ENCODE data around the gene ERICH4. TPM values are rescaled to one million over a fixed set of nuclear protein-coding genes. Genes with fewer than 3 reads are reported as not detected.

Gene ERICH4
- total RNA-seq, 4 donors from 2014 or later: not detected

GRCh38 chr19:41441321-41441945 is 1.5 kb upstream of the ERICH4 start:
- H3K4me3 ChIP-seq: no peak overlapping the region
- no peak overlapping the region for H3K27ac ChIP-seq
- TF ChIP-seq EP300 (IDR thresholded peaks at IDR 0.05) (no peak), CTCF (IDR thresholded peaks at IDR 0.05) (no peak), POLR2A (IDR thresholded peaks at IDR 0.05) (no peak)
- peaks cover 0 to 19% (median 0%) of the 10 kb centered on the region in 3 donors for H3K36me3 ChIP-seq
- no peaks in the 10 kb centered on the region for H3K9me3 ChIP-seq
- no peak for DNase-seq (ENCODE audit: low spot score in 2 of 2)
- no peaks in the 10 kb centered on the region for H3K27me3 ChIP-seq
- peaks cover 0 to 21% (median 0%) of the 10 kb centered on the region in 4 donors for H3K4me1 ChIP-seq
- 77 to 81% methylated on average over 15 of the region's 15 CpGs for WGBS, 2 donors

- no peak for DNase-seq (ENCODE audit: low spot score in 2 of 2)
- TF ChIP-seq CTCF (IDR thresholded peaks at IDR 0.05) (no peak), EP300 (IDR thresholded peaks at IDR 0.05) (no peak), POLR2A (IDR thresholded peaks at IDR 0.05) (no peak)
- H3K4me3 ChIP-seq: peak overlapping the region in 1 of 4 donors; percentile 12
- peaks cover 0 to 13% (median 0%) of the 10 kb centered on the region in 4 donors for H3K4me1 ChIP-seq
- H3K9me3 ChIP-seq: no peaks in the 10 kb centered on the region
- no peak overlapping the region for H3K27ac ChIP-seq
- WGBS, 2 donors: 67 to 69% methylated on average over 6 of the region's 6 CpGs
- peaks cover 0 to 6% of the 10 kb centered on the region in 2 donors for H3K27me3 ChIP-seq
- no peaks in the 10 kb centered on the region for H3K36me3 ChIP-seq
Measured at GRCh38 chr19:41443813-41444455, 978 bp downstream of the ERICH4 start.

- 63 to 71% methylated on average over 5 of the region's 5 CpGs for WGBS, 2 donors
- Histone ChIP-seq H3K27ac (no peak overlapping the region), H3K9me3 (no peaks in the 10 kb centered on the region), H3K4me3 (no peak overlapping the region), H3K36me3 (no peaks in the 10 kb centered on the region), H3K4me1 (peaks cover 0 to 11% (median 0%) of the 10 kb centered on the region in 4 donors), H3K27me3 (peaks cover 0 to 6% of the 10 kb centered on the region in 2 donors)
- TF ChIP-seq CTCF (IDR thresholded peaks at IDR 0.05) (no peak), EP300 (IDR thresholded peaks at IDR 0.05) (no peak), POLR2A (IDR thresholded peaks at IDR 0.05) (no peak)
- DNase-seq (ENCODE audit: low spot score in 2 of 2): no peak
Measured at GRCh38 chr19:41445575-41445974, 2.6 kb downstream of the ERICH4 start.

GRCh38 chr19:41447732-41448332 is 4.9 kb downstream of the ERICH4 start:
- 62 to 66% methylated on average over 12 of the region's 12 CpGs for WGBS, 2 donors
- no peak for DNase-seq (ENCODE audit: low spot score in 2 of 2)
- Histone ChIP-seq H3K36me3 (no peaks in the 10 kb centered on the region), H3K27ac (no peak overlapping the region), H3K4me3 (peak overlapping the region in 1 of 4 donors; percentile 9), H3K9me3 (no peaks in the 10 kb centered on the region), H3K27me3 (peaks cover 0 to 6% of the 10 kb centered on the region in 2 donors), H3K4me1 (peaks cover 0 to 11% (median 0%) of the 10 kb centered on the region in 4 donors)
- TF ChIP-seq POLR2A (IDR thresholded peaks at IDR 0.05): no peak

GRCh38 chr19:41449079-41449864 is 6.3 kb downstream of the ERICH4 start:
- Histone ChIP-seq H3K27me3 (peaks cover 0 to 6% of the 10 kb centered on the region in 2 donors), H3K4me3 (peak overlapping the region in 1 of 4 donors; percentile 31), H3K4me1 (peaks cover 0 to 11% (median 0%) of the 10 kb centered on the region in 4 donors), H3K27ac (no peak overlapping the region), H3K36me3 (no peaks in the 10 kb centered on the region), H3K9me3 (no peaks in the 10 kb centered on the region)
- TF ChIP-seq EP300 (IDR thresholded peaks at IDR 0.05) (no peak), CTCF (IDR thresholded peaks at IDR 0.05) (peak; percentile 93 to 99 (median 94))
- WGBS, 2 donors: 4 to 5% methylated on average over 22 of the region's 22 CpGs
- peak; percentile 56 to 74 for DNase-seq (ENCODE audit: low spot score in 2 of 2)

Data from tibial nerve (tissue), 4 donors.